Raji (cell line): ENCODE measurements around the gene MLX.
A peak's percentile ranks its signal among the peaks of the same experiment; 100 is the strongest.

ENCODE experiments used
- POLR2A ChIP-seq: IDR thresholded peaks from 2 replicates; pipeline ENCODE4 v1.6.1; 2011; ENCODE audit warnings: low read depth, low read length, control low read depth; ENCODE audit not compliant: insufficient read depth

MLX gene

GRCh38 chr17:42564815-42565522 is 1.9 kb upstream of the MLX start:
- TF ChIP-seq POLR2A: no peak

GRCh38 chr17:42565523-42566214 is 1.2 kb upstream of the MLX start:
- no peak for TF ChIP-seq POLR2A

GRCh38 chr17:42566215-42566882 is 551 bp upstream of the MLX start:
- no peak for TF ChIP-seq POLR2A

- TF ChIP-seq POLR2A: 0 out of 2 replicates have a peak, but pooled peaks have one; percentile 19
Observed at GRCh38 chr17:42568341-42569111, 1.6 kb downstream of the MLX start.

- no peak for TF ChIP-seq POLR2A
Observed at GRCh38 chr17:42571435-42572225, 4.7 kb downstream of the MLX start.

- TF ChIP-seq POLR2A: 0 out of 2 replicates have a peak, but pooled peaks have one; percentile 10
Observed at GRCh38 chr17:42573095-42573494, 6.2 kb downstream of the MLX start.

- TF ChIP-seq POLR2A: no peak
Observed at GRCh38 chr17:42574463-42574862, 7.6 kb downstream of the MLX start.

- no peak for TF ChIP-seq POLR2A
Observed at GRCh38 chr17:42577140-42577531, 10.2 kb downstream of the MLX start.

GRCh38 chr17:42577532-42578281 is 10.8 kb downstream of the MLX start, which contains the start of gene PSMC3IP:
Gene PSMC3IP (minus strand): TSS chr17:42577729. CDS start chr17:42577686, 43 bp downstream.
- peak; percentile 81 for TF ChIP-seq POLR2A

- TF ChIP-seq POLR2A: 0 out of 2 replicates have a peak, but pooled peaks have one; percentile 22
Observed at GRCh38 chr17:42578282-42578869, 11.5 kb downstream of the MLX start.

GRCh38 chr17:42579794-42580551 is 13.1 kb downstream of the MLX start:
- no peak for TF ChIP-seq POLR2A

GRCh38 chr17:42581744-42582270 is 14.9 kb downstream of the MLX start:
- TF ChIP-seq POLR2A: no peak

- TF ChIP-seq POLR2A: no peak
Observed at GRCh38 chr17:42584880-42585279, 18.0 kb downstream of the MLX start.

- TF ChIP-seq POLR2A: no peak
Observed at GRCh38 chr17:42585353-42585752, 18.5 kb downstream of the MLX start.
